GM21786 (cell line): Measurements from ENCODE around the gene FHL5.
"Not testable (repeated sequence)": the region's sequence is repeated elsewhere in the genome, so short reads cannot be mapped to it uniquely, and the experiment has no call there.

Experiments used
- ATAC-seq: cut with Tn5 transposase; IDR thresholded peaks from one replicate; pipeline ENCODE4 v1.9.1; 2021; ENCODE audit not compliant: unreplicated experiment

The FHL5 gene

DNA sequence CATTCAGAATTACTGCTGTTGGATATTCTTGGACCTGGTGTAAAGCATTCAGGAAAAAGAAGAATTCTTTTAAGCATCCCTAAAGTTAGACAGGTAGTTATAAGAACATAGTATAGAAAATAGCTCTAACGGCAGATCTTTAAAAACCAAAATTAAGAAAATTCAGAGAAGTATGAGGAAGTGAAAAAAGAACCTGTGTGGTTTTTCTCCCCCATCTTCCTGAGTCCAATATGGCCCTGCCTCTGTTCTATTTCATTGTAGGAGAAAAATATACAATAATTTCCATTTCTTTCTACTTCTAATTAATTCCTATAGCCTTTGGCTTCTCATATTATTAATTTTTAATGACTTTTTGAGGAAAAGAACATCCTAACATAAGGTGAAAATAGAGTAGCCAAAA, 47.1 kb downstream of the FHL5 start:
- ATAC-seq, result peak; percentile 53

- ATAC-seq, result peak; percentile 86
Measured at GRCh38 chr6:96611342-96611991, 48.5 kb downstream of the FHL5 start.

GRCh38 chr6:96613291-96613999, 50.5 kb downstream of the FHL5 start:
- peak; percentile 42 for ATAC-seq

GRCh38 chr6:96620851-96621250, 57.9 kb downstream of the FHL5 start:
- ATAC-seq, result no peak

GRCh38 chr6:96621983-96622382, 59.1 kb downstream of the FHL5 start:
- ATAC-seq, result no peak

DNA sequence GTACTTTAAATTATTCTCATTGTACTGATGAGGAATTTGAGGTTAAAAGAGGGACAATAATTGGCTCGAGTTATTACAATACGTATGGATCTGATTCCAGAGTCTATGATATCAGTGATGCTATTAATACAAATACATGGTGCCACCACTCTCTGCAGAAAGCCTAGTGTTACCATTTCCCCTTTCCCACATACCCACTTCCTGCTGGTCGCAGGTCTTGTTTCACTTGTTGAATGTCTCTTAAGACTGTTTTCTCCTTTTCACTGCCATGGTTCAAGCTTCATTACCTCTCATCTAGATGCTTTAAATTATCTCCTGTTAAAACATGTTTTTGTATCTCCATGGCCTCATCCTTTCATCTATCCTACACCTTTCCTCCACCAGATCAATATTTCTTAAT, 62.0 kb downstream of the FHL5 start:
- ATAC-seq, result no peak

GRCh38 chr6:96626759-96627364, 63.9 kb downstream of the FHL5 start:
- ATAC-seq, result peak; percentile 93

- ATAC-seq, result no peak
Measured at GRCh38 chr6:96631248-96631647, 68.3 kb downstream of the FHL5 start.

DNA sequence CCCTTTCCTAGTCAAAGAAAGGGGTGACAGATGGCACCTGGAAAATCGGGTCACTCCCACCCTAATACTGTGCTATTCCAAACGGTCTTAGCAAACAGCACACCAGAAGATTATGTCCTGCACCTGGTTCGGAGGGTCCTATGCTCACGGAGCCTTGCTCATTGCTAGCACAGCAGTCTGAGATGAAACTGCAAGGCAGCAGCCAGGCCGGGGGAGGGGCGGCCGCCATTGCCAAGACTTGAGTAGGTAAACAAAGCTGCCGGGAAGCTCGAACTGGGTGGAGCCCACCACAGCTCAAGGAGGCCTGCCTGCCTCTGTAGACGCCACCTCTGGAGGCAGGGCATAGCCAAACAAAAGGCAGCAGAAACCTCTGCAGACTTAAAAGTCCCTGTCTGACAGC, 75.1 kb downstream of the FHL5 start:
- ATAC-seq, result not testable (repeated sequence)

GRCh38 chr6:96645106-96645505, 82.2 kb downstream of the FHL5 start:
- ATAC-seq, result no peak

- ATAC-seq, result no peak
Measured at GRCh38 chr6:96649926-96650325, 87.0 kb downstream of the FHL5 start.

DNA sequence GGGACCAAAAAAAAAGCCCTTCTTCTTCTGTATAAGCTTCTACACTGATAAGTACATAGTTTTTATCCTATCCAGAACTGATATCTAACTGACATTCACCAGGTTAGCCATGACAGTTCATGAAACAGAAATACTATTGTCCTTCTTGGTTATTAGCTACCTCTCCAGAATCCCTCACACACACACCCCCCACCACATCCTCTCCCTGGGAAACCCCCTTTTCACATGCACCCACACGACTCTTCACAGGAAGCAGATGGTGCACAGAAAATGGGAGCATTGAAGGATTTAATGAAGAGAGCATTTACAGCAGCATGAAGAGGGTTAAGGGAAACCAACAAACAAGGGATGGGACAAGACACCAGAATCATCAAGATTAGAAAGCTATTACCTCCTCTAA, 88.9 kb downstream of the FHL5 start:
- ATAC-seq, result no peak

GRCh38 chr6:96652552-96652951, 89.6 kb downstream of the FHL5 start:
- no peak for ATAC-seq

- ATAC-seq, result no peak
Measured at GRCh38 chr6:96653181-96653580, 90.3 kb downstream of the FHL5 start.

GRCh38 chr6:96656567-96656966, 93.6 kb downstream of the FHL5 start:
- no peak for ATAC-seq

- ATAC-seq, result no peak
Measured at GRCh38 chr6:96657344-96657743, 94.4 kb downstream of the FHL5 start.

DNA sequence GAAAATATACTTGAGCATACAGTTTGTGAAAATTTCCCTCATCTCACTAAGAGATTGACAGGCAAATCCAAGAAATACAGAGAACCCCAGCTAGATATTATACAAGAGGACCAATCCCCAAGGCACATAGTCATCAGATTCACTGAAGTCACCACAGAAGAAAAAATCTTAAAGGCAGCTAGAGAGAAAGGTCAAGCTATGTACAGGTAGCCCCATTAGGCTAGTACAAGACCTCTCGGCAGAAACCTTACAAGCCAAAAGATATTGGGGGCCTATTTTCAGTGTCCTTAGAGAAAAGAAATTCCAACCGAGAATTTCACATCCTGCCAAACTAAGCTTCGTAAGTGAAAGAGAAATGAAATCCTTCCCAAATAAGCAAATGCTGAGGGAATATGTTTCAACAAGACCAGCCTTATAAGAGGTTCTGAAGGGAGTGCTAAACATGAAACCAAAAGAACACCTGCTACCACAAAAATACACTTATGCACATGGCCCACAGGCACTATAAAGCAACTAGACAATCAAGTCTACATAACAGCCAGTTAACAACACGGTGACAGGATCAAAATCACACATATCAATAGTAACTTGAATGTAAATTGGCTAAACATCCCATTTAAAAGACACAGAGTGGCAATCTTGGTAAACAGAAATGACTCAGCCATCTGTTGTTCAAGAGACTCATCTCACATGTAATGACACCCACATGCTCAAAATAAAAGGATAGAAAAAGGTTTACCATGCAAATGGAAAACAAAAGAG, 96.3 kb downstream of the FHL5 start:
- ATAC-seq, result no peak
